ENCODE data around the gene RNF215.

Gene RNF215

DNA sequence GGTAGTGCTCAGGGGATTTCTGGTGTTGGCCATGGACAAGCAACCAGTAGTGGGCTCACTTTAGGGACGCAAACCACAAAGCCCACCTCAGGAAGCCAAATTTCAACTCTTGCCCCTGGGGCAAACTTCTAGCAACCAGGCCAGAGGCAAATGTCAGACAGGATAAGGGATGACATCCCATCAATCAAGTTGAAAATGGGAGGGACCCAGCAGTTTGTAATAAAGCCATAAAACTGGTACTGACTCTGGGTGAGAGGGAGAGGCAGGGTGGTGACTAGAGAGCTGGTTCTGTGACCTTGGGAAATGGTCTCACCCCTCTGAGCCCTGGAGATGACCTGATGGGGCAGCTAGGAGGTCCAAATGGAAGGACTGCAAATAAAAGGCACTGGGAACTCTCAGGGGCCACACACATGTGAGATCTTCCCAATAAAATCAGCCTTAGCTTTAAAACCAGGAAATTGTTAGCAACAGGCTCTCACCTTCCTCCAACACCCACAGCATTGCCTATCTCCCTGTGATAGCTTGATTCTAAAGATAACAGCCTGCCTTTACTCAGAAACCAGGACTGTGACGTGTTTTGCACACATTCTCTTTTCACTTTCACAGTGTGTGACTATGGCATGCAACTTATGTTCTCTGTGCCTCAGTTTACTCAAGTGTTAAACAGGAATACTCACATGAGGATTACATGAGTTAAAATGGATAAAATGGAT, 54.1 kb downstream of the RNF215 start:
- no peak for DNase-seq (ENCODE audit: low read depth in 2 of 2)

DNA sequence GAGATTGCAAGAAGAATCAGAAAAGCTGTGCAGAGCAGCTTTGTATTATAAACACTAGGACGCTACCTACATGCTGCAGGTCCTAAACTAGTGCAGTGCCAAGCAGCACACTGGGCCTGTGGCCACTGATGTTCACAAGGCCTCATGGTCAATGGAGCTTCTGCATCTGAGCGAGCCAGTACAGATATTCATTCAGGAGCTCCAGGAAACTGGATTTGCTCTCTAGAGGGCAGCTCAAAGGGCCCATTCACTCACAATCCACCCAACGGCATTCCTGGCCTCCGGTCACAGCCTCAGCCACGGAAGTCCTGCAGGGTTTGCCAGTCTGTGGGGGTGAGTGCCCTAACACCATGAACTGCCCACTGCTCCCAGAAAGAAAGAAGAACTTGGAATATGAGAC, 54.7 kb downstream of the RNF215 start:
- DNase-seq (ENCODE audit: low read depth in 2 of 2), result no peak

Measured in stimulated activated CD4-positive, alpha-beta T cell treated with anti-CD3 and anti-CD28 coated beads, Interleukin-12 subunit alpha, Interleukin-12 subunit beta, amount 100 ng/mL, for 24 hours (primary cell).